ENCODE results near the gene AGAP1.

DNA sequence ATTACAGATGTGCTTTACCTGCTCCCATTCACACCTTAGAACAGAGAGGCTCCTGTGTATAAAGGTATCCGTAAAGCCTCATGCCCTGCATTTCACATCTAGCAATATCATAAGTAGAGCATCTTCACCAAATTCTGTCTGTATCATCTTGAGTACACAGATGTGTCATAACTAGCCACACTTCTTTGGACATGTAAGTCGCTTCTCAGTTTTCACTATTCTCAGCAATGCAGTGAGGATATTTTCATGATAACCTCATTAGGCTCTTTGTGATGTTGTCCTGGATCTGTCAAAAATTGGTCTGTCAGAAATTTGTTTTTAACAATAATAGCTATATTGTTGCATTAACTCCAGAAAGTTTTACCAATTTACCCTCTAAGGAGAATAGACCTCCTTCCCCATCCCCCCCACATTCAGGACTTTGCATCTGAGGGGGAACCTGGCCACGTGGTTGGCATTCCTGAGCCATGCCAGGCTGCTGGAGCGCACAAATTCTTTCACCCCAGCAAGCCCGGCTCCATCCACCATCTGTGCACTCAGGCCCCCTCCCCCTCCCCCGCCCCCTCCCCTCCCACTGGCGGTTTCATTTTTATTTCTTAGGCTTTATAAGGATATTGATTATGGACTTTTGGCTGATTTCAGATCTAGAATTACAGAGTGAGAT, 34.1 kb downstream of the AGAP1 start:
- TF ChIP-seq CTCF (IDR thresholded peaks at IDR 0.05) (no peak), EZH2 (IDR thresholded peaks at IDR 0.05) (no peak), EZH2phosphoT487 (IDR thresholded peaks at IDR 0.05) (no peak)

All from neural progenitor cell (in vitro differentiated cells).